CD4-positive, alpha-beta T cell treated with Interleukin-4 for 4 hours (primary cell): ENCODE results near the gene SNX30.

Experiments used
- DNase-seq: peaks from one replicate; pipeline ENCODE4 v3.0.0-alpha.2; 2020

SNX30 gene

GRCh38 chr9:112753725-112754124, 3.2 kb downstream of the SNX30 start:
- no peak for DNase-seq

GRCh38 chr9:112754578-112754977, 4.0 kb downstream of the SNX30 start:
- DNase-seq = peak; percentile 66

GRCh38 chr9:112755016-112755427, 4.5 kb downstream of the SNX30 start:
- DNase-seq = no peak

- no peak for DNase-seq
Measured at GRCh38 chr9:112755675-112756074, 5.1 kb downstream of the SNX30 start.

- no peak for DNase-seq
Measured at GRCh38 chr9:112757282-112757883, 6.8 kb downstream of the SNX30 start.

GRCh38 chr9:112757940-112758339, 7.4 kb downstream of the SNX30 start:
- DNase-seq = no peak

DNA sequence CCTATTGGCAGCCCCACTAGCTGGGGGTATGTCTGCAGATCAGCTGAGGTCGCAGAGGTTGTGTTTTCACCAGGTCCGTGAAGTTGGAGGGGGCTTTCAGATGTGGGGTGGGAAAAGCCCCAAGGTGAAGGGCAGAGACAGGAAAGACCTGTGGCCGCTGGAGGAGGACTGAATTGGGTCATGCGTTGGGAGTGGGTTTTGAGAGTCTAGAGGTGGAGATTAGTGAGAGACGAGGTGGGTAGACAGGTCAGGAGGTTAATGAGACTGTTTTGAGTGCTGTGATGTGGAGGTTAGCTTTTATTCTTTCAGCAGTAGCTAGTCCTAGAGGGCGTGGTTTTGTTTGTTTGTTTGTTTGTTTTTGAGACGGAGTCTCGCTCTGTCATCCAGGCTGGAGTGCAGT, 10.3 kb downstream of the SNX30 start:
- DNase-seq = no peak

DNA sequence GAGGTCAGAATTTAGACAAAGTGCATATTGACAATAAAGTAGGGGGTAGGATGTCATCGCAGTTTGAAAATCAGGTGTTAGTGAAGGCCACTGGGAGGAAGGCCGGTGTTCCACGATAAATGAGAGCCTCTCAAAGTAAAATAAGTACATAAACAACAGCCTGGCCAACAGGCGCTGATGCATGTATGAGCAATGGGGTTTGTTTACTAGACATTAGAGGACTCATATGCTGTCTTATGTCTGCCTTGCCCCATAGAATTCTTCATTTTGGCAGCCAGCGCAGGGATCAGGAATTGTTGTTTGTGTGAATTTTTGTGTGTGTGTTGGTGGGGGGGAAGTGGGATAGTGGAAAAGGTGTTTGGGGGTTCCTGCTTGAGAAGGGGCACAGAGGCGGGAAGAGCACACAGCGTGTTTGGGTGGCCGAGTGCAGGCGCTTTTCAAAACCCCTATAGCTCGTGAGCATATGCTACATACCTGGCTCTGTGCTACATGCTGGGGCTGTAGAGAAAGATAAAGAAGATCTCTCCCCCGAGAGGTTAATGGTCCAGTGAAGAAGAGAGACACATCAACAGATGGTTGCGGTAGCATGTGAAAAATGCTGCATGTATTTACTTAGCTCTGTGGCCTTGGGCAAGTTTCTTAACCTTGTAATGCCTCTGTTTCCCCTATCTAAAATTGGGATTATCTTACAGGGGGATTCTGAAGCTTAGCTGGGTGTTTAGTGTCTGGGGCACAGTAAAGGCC, 11.5 kb downstream of the SNX30 start:
- no peak for DNase-seq

- DNase-seq = no peak
Measured at GRCh38 chr9:112762726-112763518, 12.4 kb downstream of the SNX30 start.

- no peak for DNase-seq
Measured at GRCh38 chr9:112764344-112764743, 13.8 kb downstream of the SNX30 start.

- DNase-seq = no peak
Measured at GRCh38 chr9:112764837-112765236, 14.3 kb downstream of the SNX30 start.

GRCh38 chr9:112765281-112765680, 14.7 kb downstream of the SNX30 start:
- no peak for DNase-seq

DNA sequence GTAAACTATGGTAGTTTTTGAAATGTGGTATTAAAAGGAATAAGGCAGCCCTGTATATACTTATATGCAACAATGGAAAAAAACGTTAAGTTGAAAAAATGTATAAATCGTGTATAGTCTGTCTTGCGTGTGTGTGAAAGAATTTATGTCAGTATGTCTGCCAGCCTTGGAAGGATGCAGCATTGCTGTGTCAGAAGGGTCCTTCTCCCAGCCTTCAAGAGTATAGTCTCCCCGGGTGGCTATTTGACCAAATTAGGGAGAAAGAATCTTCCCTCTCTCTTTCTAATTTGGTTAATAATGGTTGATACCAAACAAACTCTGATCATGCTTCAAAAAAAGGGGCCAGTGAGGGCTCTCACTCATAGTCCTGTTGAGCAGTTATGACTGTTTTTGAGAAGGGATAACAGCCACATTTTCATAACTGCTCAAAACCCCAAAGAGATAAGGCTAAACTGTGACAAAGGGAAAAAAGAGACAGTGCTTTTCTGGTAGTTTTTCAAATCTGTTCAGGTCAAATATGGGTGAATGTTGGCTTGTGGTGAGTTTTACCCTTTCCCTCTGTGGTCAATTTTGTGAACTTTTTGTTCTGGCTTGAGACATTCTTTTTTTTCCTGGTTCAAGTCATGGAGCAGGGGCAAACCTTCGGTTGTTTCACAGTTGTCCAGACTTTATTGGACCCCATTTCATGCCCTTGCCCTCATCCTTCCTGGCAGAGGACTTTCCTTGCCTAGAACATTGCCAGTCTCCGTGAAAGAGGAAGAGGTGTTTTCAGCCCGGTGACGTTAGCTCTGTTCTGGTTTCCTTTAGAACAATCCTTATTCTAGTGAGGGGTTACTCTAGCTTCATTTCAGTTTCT, 21.0 kb downstream of the SNX30 start:
- DNase-seq = no peak

- no peak for DNase-seq
Measured at GRCh38 chr9:112772215-112772509, 21.6 kb downstream of the SNX30 start.

DNA sequence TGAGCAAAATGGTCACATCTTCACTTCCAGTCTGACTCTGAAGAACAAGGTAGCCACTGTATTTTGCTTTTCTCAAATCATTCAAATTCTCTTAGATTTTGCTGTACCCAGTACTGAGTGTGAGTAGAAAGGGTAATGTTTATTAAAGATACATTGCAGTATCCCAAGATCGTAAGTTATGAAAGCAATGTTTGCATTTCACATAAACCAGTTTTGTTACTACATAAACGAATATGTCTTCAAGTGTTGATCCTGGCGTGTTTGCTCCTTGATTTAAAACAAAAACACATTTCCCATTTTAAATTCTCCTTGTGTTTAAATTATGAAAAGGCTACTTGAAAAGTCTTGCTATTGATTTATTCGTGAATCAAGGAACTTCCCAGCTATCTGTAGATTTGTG, 22.0 kb downstream of the SNX30 start:
- no peak for DNase-seq

DNA sequence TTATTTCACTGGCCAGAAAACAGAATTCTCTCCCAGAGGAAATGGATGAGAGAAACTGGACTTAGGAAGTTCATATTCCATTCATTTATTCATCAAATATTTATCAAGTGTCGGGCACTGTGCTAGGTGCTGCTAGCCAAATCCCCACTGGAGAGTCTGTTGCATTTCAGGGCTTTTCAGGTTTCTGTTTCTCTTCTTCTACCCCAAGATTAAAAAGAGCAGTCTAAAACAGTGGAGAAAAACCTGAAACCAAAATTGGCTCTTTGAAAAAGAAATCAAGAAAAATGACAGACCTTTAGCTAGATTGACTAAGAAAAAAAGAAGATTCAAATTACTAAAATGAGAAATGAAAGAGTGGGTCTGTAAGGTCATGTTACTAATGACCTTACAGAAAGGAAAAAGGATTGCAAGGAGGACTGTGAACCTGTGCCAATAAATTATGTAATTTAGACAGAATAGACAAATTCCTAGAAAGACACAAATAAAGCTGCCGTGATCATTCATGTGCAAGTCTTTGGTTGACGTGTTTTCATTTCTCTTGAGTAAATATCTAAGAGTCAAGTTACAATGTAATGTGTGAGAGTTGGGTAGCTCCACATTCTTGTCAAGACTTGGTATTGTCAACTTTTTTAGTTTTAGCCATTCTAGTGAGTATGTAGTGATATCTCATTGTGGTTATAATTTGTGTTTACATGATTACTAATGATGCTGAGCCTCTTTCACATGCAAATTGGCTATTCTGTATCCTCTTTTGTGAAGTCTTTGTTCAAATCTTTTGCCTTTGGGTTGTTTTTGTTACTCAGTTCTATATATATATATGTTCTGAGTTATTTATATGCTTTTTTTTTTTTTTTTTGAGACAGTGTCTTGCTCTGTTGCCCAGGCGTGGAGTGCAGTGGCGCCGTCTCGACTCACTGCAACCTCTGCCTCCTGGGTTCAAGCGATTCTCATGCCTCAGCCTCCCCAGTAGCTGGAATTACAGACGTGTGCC, 23.7 kb downstream of the SNX30 start:
- no peak for DNase-seq

DNA sequence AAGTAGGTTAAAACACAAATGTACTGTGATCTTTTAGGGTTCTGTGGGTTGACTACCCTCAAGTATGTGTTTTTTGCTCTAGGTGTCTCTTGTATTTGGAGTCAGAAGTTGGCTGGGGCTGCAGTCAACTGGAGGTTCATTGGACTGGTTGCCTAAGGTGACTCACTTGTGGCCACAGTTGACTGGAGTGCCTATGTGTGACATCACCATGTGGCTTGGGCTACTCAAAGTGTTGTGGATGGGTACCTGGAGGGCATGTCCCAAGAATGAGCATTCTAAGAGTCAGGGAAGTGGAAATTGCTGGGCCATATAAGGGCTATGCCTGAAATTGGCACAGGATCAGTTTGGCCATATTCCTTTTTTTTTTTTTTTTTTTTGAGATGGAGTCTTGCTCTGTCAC, 27.4 kb downstream of the SNX30 start:
- DNase-seq = peak; percentile 5

- no peak for DNase-seq
Measured at GRCh38 chr9:112780450-112781036, 30.0 kb downstream of the SNX30 start.

DNA sequence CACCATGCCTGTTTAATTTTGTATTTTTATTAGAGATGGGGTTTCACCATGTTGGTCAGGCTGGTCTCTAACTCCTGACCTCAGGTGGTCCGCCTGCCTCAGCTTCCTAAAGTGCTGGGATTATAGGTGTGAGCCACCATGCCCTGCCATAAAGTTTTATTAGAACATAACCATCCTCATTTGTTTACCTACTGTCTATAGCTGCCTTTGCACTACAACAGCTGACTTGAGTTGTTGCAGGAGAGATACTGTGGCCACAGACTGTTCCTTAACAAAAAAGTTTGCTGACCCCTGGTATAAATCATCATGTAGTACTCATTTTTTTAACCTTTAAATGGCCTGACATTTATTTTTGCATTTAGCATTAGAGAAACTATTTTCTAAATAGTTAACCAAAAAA, 31.7 kb downstream of the SNX30 start:
- DNase-seq = no peak

- DNase-seq = no peak
Measured at GRCh38 chr9:112783551-112783954, 33.0 kb downstream of the SNX30 start.

- no peak for DNase-seq
Measured at GRCh38 chr9:112784020-112784785, 33.6 kb downstream of the SNX30 start.
